ENCODE results near the gene LRMDA.

- TF ChIP-seq, protein P1, sequence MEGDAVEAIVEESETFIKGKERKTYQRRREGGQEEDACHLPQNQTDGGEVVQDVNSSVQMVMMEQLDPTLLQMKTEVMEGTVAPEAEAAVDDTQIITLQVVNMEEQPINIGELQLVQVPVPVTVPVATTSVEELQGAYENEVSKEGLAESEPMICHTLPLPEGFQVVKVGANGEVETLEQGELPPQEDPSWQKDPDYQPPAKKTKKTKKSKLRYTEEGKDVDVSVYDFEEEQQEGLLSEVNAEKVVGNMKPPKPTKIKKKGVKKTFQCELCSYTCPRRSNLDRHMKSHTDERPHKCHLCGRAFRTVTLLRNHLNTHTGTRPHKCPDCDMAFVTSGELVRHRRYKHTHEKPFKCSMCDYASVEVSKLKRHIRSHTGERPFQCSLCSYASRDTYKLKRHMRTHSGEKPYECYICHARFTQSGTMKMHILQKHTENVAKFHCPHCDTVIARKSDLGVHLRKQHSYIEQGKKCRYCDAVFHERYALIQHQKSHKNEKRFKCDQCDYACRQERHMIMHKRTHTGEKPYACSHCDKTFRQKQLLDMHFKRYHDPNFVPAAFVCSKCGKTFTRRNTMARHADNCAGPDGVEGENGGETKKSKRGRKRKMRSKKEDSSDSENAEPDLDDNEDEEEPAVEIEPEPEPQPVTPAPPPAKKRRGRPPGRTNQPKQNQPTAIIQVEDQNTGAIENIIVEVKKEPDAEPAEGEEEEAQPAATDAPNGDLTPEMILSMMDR (IDR thresholded peaks at IDR 0.05), result no peak
- TF ChIP-seq POLR2AphosphoS5 (IDR thresholded peaks at IDR 0.05) (no peak), POLR2A (IDR thresholded peaks at IDR 0.05) (no peak)
Observed at GRCh38 chr10:76122056-76122455, 690.6 kb downstream of the LRMDA start.
